Activated gamma-delta T cell treated with Interleukin-2 at 50 U/mL for 16 hours (primary cell): Measurements from ENCODE around the gene NAGLU.
A peak's percentile ranks its signal among the peaks of the same experiment; 100 is the strongest.

Source experiments
- DNase-seq: peaks from one replicate; pipeline ENCODE4 v3.0.0-alpha.2; 2020

The NAGLU gene

GRCh38 chr17:42565523-42566214 lies 29.6 kb downstream of the NAGLU start:
- DNase-seq = no peak

- DNase-seq = no peak
These were observed 30.3 kb downstream of the NAGLU start for GRCh38 chr17:42566215-42566882.

GRCh38 chr17:42566883-42567573 lies 31.0 kb downstream of the NAGLU start, which contains the start of gene MLX:
TSS of gene MLX (plus strand) at chr17:42567100. CDS start at chr17:42567125, 25 bp downstream.
- DNase-seq = peak; percentile 91

- no peak for DNase-seq
These were observed 32.5 kb downstream of the NAGLU start for GRCh38 chr17:42568341-42569111.

- DNase-seq = no peak
These were observed 35.6 kb downstream of the NAGLU start for GRCh38 chr17:42571435-42572225.

- no peak for DNase-seq
These were observed 37.1 kb downstream of the NAGLU start for GRCh38 chr17:42573095-42573494.

- DNase-seq = no peak
These were observed 38.4 kb downstream of the NAGLU start for GRCh38 chr17:42574463-42574862.

GRCh38 chr17:42577140-42577531 lies 41.1 kb downstream of the NAGLU start:
- no peak for DNase-seq

- DNase-seq = peak; percentile 91
These were observed 41.7 kb downstream of the NAGLU start, which contains the start of gene PSMC3IP for GRCh38 chr17:42577532-42578281. TSS of gene PSMC3IP (minus strand) at chr17:42577729. CDS start at chr17:42577686, 43 bp downstream.

- DNase-seq = peak; percentile 56
These were observed 42.3 kb downstream of the NAGLU start for GRCh38 chr17:42578282-42578869.

- DNase-seq = no peak
These were observed 43.9 kb downstream of the NAGLU start for GRCh38 chr17:42579794-42580551.

GRCh38 chr17:42581744-42582270 lies 45.8 kb downstream of the NAGLU start:
- no peak for DNase-seq

GRCh38 chr17:42584880-42585279 lies 48.8 kb downstream of the NAGLU start:
- no peak for DNase-seq

GRCh38 chr17:42585353-42585752 lies 49.3 kb downstream of the NAGLU start:
- no peak for DNase-seq

GRCh38 chr17:42586514-42587230 lies 50.6 kb downstream of the NAGLU start:
- DNase-seq = no peak

GRCh38 chr17:42590886-42591285 lies 54.8 kb downstream of the NAGLU start:
- DNase-seq = no peak

GRCh38 chr17:42591411-42591810 lies 55.4 kb downstream of the NAGLU start:
- no peak for DNase-seq
